VCaP (cell line): Measurements from ENCODE around the gene ANKRD18A.
"Not testable (repeated sequence)": the region's sequence is repeated elsewhere in the genome, so short reads cannot be mapped to it uniquely, and the experiment has no call there.

Experiments used
- H3K27ac ChIP-seq: fragments of 450-650 bp; 2 replicates; pipeline ENCODE4 v1.5.1; 2017
- CTCF ChIP-seq: fragments of 450-650 bp; conservative IDR thresholded peaks from 2 replicates; pipeline ENCODE4 v1.5.1; 2017; ENCODE audit warnings: mild to moderate bottlenecking, moderate library complexity

ANKRD18A gene

GRCh38 chr9:38622951-38623350, 2.6 kb upstream of the ANKRD18A start:
- peak overlapping the region; percentile 97 for H3K27ac ChIP-seq
- no peak for TF ChIP-seq CTCF

GRCh38 chr9:38622288-38622674, 1.9 kb upstream of the ANKRD18A start:
- TF ChIP-seq CTCF, result no peak
- peak overlapping the region; percentile 97 for H3K27ac ChIP-seq

GRCh38 chr9:38621434-38622287, 1.3 kb upstream of the ANKRD18A start:
- TF ChIP-seq CTCF, result no peak
- peak overlapping the region; percentile 97 for H3K27ac ChIP-seq

GRCh38 chr9:38619556-38620447, 594 bp downstream of the ANKRD18A start:
- no peak for TF ChIP-seq CTCF
- peak overlapping the region; percentile 97 for H3K27ac ChIP-seq

GRCh38 chr9:38598029-38598745, 22.2 kb downstream of the ANKRD18A start:
- not testable (repeated sequence) for H3K27ac ChIP-seq

GRCh38 chr9:38595117-38595516, 25.3 kb downstream of the ANKRD18A start:
- H3K27ac ChIP-seq, result not testable (repeated sequence)

- H3K27ac ChIP-seq, result not testable (repeated sequence)
These were observed 28.9 kb downstream of the ANKRD18A start for GRCh38 chr9:38591346-38592063.

GRCh38 chr9:38583765-38584164, 36.6 kb downstream of the ANKRD18A start:
- H3K27ac ChIP-seq, result not testable (repeated sequence)

GRCh38 chr9:38580112-38580511, 40.3 kb downstream of the ANKRD18A start:
- H3K27ac ChIP-seq, result not testable (repeated sequence)

- H3K27ac ChIP-seq, result not testable (repeated sequence)
These were observed 44.2 kb downstream of the ANKRD18A start for GRCh38 chr9:38576181-38576580.

GRCh38 chr9:38566048-38566447, 54.3 kb downstream of the ANKRD18A start:
- not testable (repeated sequence) for H3K27ac ChIP-seq

GRCh38 chr9:38565178-38565577, 55.2 kb downstream of the ANKRD18A start:
- not testable (repeated sequence) for H3K27ac ChIP-seq

GRCh38 chr9:38563911-38564310, 56.5 kb downstream of the ANKRD18A start:
- H3K27ac ChIP-seq, result not testable (repeated sequence)

- H3K27ac ChIP-seq, result not testable (repeated sequence)
These were observed 59.3 kb downstream of the ANKRD18A start for GRCh38 chr9:38561134-38561533.

- H3K27ac ChIP-seq, result not testable (repeated sequence)
These were observed 61.2 kb downstream of the ANKRD18A start for GRCh38 chr9:38559172-38559571.
